ENCODE measurements around the gene RAB1B. TPM values are rescaled to one million over a fixed set of nuclear protein-coding genes. Genes with fewer than 3 reads are reported as not detected.

The RAB1B gene
- total RNA-seq, 1 donor from 2014 or later: 150 TPM

- no peak for TF ChIP-seq CTCF (IDR thresholded peaks at IDR 0.05)
- no peak for DNase-seq (ENCODE audit: extremely low spot score, unreplicated experiment)
- Mint-ChIP-seq H3K27me3 (ENCODE audit: unreplicated experiment) (no peaks in the 10 kb centered on the region), H3K4me3 (ENCODE audit: unreplicated experiment) (no peak overlapping the region), H3K4me1 (ENCODE audit: unreplicated experiment) (peaks cover 1% of the 10 kb centered on the region), H3K36me3 (ENCODE audit: unreplicated experiment) (peaks cover 32% of the 10 kb centered on the region), H3K27ac (ENCODE audit: unreplicated experiment) (no peak overlapping the region), H3K9me3 (ENCODE audit: unreplicated experiment) (no peaks in the 10 kb centered on the region)
Measured at GRCh38 chr11:66226101-66226500, 42.3 kb upstream of the RAB1B start.

- Mint-ChIP-seq H3K9me3 (ENCODE audit: unreplicated experiment) (no peaks in the 10 kb centered on the region), H3K36me3 (ENCODE audit: unreplicated experiment) (peaks cover 40% of the 10 kb centered on the region), H3K27ac (ENCODE audit: unreplicated experiment) (no peak overlapping the region), H3K4me3 (ENCODE audit: unreplicated experiment) (no peak overlapping the region), H3K27me3 (ENCODE audit: unreplicated experiment) (no peaks in the 10 kb centered on the region), H3K4me1 (ENCODE audit: unreplicated experiment) (peaks cover 1% of the 10 kb centered on the region)
- DNase-seq (ENCODE audit: extremely low spot score, unreplicated experiment): no peak
- no peak for TF ChIP-seq CTCF (IDR thresholded peaks at IDR 0.05)
Measured at GRCh38 chr11:66227700-66228099, 40.7 kb upstream of the RAB1B start.

GRCh38 chr11:66228521-66228920 lies 39.9 kb upstream of the RAB1B start:
- H3K27ac Mint-ChIP-seq (ENCODE audit: unreplicated experiment): no peak overlapping the region
- H3K36me3 Mint-ChIP-seq (ENCODE audit: unreplicated experiment): peaks cover 48% of the 10 kb centered on the region
- H3K9me3 Mint-ChIP-seq (ENCODE audit: unreplicated experiment): no peaks in the 10 kb centered on the region
- H3K4me1 Mint-ChIP-seq (ENCODE audit: unreplicated experiment): no peaks in the 10 kb centered on the region
- H3K4me3 Mint-ChIP-seq (ENCODE audit: unreplicated experiment): no peak overlapping the region
- no peak for TF ChIP-seq CTCF (IDR thresholded peaks at IDR 0.05)
- no peaks in the 10 kb centered on the region for H3K27me3 Mint-ChIP-seq (ENCODE audit: unreplicated experiment)
- DNase-seq (ENCODE audit: extremely low spot score, unreplicated experiment): no peak

GRCh38 chr11:66230156-66230555 lies 38.3 kb upstream of the RAB1B start:
- no peaks in the 10 kb centered on the region for H3K4me1 Mint-ChIP-seq (ENCODE audit: unreplicated experiment)
- H3K27ac Mint-ChIP-seq (ENCODE audit: unreplicated experiment): no peak overlapping the region
- no peak overlapping the region for H3K4me3 Mint-ChIP-seq (ENCODE audit: unreplicated experiment)
- H3K36me3 Mint-ChIP-seq (ENCODE audit: unreplicated experiment): peaks cover 53% of the 10 kb centered on the region
- no peaks in the 10 kb centered on the region for H3K27me3 Mint-ChIP-seq (ENCODE audit: unreplicated experiment)
- DNase-seq (ENCODE audit: extremely low spot score, unreplicated experiment): no peak
- H3K9me3 Mint-ChIP-seq (ENCODE audit: unreplicated experiment): no peaks in the 10 kb centered on the region
- TF ChIP-seq CTCF (IDR thresholded peaks at IDR 0.05): no peak

- Mint-ChIP-seq H3K27me3 (ENCODE audit: unreplicated experiment) (no peaks in the 10 kb centered on the region), H3K9me3 (ENCODE audit: unreplicated experiment) (no peaks in the 10 kb centered on the region), H3K4me3 (ENCODE audit: unreplicated experiment) (no peak overlapping the region), H3K27ac (ENCODE audit: unreplicated experiment) (no peak overlapping the region), H3K36me3 (ENCODE audit: unreplicated experiment) (peaks cover 61% of the 10 kb centered on the region), H3K4me1 (ENCODE audit: unreplicated experiment) (no peaks in the 10 kb centered on the region)
- DNase-seq (ENCODE audit: extremely low spot score, unreplicated experiment): no peak
- no peak for TF ChIP-seq CTCF (IDR thresholded peaks at IDR 0.05)
Measured at GRCh38 chr11:66230978-66231377, 37.5 kb upstream of the RAB1B start.

Measured in osteocyte (in vitro differentiated cells).